ENCODE measurements around the gene LMTK2.

The LMTK2 gene

GRCh38 chr7:98231493-98232262 is 125.0 kb downstream of the LMTK2 start:
- in situ Hi-C loops (cut with MboI; ENCODE audit: low sequenced_read_pairs): no loop called here

DNA sequence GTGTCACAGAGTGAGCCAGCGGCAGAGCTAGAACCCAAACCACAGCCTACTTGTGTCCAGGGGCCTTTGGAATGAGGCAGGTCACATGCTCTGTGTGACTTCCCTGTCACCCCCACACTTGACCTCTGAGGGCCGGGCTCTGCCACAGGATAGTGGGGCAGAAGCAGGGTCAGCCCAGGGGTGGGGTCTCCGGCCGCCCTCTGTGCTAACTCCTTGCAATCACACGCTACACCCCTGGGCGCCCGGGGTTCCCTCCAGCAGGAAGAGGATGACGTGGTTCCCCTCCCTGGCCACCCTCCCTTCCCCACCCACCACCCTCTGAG is 125.6 kb downstream of the LMTK2 start:
- in situ Hi-C loops (cut with MboI; ENCODE audit: low sequenced_read_pairs): no loop called here

DNA sequence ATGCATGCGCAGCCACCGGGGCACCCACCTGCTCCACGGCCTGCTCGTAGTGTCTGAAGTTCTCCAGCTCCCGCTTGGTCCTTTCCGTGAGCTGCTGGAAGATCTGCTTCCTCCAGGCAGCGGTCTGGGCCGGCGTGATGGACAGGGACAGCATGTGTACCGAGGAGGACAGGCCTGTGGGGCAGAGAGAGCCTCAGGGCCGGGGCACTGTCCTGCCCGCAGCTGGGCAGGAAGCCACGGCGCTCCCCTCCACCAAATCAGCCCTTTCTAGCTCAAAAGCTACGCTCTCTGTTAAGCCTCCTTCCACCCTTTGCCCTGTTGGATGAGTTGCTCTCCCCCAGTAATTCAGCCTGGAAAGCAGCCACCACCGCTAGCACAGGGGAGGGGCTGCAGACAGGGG is 126.1 kb downstream of the LMTK2 start:
- in situ Hi-C loops (cut with MboI; ENCODE audit: low sequenced_read_pairs): no loop called here

DNA sequence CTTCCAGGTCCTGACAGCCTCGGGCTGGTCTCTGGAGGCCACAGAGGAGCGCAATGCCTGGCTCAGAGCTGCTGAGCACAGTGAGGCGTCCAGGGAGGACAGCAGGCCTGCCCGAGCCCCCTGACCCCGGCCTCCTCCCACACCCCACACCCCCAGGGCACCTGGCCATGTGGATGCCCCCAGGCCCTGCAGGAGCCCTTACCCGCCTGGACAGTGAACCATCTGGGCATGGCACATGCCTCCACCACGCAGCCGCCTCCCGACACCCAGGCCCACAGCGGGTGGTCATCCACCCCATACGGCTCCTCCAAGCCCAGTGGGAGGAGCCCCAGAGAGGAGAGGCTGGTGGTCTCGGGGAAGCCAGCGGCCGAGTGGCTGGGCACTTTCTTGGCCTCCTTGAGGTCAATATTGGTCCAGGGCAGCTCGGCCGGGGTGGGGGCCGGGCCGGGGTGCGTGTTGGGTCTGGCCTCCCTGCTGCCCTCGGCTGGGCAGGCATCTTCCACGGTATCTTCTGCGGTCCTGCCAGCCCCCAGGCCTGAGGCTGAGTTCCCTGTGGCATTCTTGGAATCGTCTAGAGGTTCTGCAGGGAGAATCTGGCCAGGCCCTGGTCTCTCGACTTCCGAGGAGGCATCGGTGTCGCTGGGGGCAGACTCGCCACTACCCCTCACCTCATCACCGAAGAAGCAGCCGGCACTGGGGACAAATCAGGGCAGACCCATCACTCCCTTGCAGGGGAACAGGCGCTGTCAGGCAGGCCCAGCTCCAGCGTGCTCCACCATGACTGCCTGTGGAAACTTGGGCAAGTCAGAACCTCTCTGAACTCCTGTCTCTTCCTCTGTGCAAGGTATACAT is 126.8 kb downstream of the LMTK2 start:
- in situ Hi-C loops (cut with MboI; ENCODE audit: low sequenced_read_pairs): no loop called here

DNA sequence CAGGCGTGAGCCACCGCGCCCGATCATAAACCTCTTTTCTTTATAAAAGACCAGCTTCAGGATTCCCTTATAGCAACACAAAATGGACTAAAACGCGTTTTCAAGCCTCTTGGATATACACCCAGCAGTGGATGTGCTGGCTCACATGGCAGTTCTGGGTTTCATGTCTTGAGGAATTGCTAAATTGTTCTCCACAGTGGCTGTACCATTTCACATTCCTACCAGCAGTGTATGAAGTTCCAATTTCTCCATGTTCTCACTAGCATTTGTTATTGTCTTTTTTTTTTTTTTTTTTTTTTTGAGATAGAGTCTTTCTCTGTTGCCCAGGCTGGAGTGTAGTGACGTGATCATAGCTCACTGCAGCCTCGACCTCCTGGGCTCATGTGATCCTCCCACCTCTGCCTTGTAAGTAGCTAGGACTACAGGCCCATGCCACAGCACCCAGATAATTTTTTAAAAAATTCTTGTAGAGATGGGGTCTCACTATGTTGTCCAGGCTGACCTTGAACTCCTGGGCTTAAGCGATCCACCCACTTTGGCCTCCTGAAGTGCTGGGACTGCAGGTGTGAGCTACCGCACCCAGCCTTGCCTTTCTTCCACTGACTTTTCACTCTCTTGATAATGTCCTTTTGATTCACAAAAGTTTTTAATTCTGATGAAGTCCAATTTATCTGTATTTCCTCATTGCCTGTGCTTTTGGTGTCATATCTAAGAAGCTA is 127.9 kb downstream of the LMTK2 start:
- in situ Hi-C loops (cut with MboI; ENCODE audit: low sequenced_read_pairs): no loop called here

GRCh38 chr7:98235901-98236300 is 129.2 kb downstream of the LMTK2 start:
- in situ Hi-C loops (cut with MboI; ENCODE audit: low sequenced_read_pairs): no loop called here

GRCh38 chr7:98236355-98237185 is 129.9 kb downstream of the LMTK2 start:
- in situ Hi-C loops (cut with MboI; ENCODE audit: low sequenced_read_pairs): no loop called here

GRCh38 chr7:98238076-98238475 is 131.4 kb downstream of the LMTK2 start:
- in situ Hi-C loops (cut with MboI; ENCODE audit: low sequenced_read_pairs): no loop called here

- in situ Hi-C loops (cut with MboI; ENCODE audit: low sequenced_read_pairs): no loop called here
Measured at GRCh38 chr7:98238976-98239375, 132.3 kb downstream of the LMTK2 start.

- in situ Hi-C loops (cut with MboI; ENCODE audit: low sequenced_read_pairs): no loop called here
Measured at GRCh38 chr7:98240961-98241673, 134.5 kb downstream of the LMTK2 start.

- in situ Hi-C loops (cut with MboI; ENCODE audit: low sequenced_read_pairs): no loop called here
Measured at GRCh38 chr7:98241674-98242241, 135.1 kb downstream of the LMTK2 start.

GRCh38 chr7:98242342-98242741 is 135.7 kb downstream of the LMTK2 start:
- in situ Hi-C loops (cut with MboI; ENCODE audit: low sequenced_read_pairs): no loop called here

GRCh38 chr7:98242934-98243333 is 136.3 kb downstream of the LMTK2 start:
- in situ Hi-C loops (cut with MboI; ENCODE audit: low sequenced_read_pairs): no loop called here

- in situ Hi-C loops (cut with MboI; ENCODE audit: low sequenced_read_pairs): no loop called here
Measured at GRCh38 chr7:98244871-98245270, 138.2 kb downstream of the LMTK2 start.

DNA sequence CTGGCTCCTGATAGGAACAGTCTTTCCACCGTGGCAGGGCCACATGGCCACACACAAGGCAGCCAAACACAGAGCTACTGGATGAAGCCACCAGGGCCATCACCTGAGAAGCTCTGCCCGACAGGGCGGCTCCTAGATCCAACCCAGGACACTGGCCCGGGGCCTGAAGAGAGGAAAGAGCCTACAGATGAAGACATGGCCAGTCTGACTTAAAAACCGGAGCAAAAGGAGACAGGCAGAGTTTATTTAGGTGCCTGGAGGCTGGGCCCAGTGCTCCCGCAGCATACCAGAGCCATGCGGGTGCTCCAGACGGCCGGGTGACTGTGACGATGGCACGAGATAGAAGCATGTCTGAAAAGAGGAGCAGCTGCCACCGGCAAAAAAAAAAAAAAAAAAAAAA is 141.5 kb downstream of the LMTK2 start:
- in situ Hi-C loops (cut with MboI; ENCODE audit: low sequenced_read_pairs): no loop called here

DNA sequence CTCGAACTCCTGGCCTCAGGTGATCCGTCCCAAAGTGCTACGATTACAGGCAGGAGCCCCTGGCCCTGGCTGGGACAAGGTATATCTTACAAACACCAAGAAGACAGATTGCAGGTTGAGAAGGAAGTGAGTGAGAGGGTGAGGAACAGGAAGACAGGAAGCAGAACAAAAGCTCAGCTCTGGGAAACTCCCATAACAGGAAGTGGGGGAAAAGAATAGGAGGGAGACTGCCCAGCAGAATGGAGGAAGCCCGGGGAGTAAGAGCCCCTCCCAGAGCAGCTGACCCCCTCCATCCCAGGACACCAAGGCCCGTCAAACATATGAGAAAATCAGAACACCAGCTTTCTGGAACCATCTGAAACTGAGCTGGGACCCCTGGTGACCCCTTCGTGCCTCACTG is 142.4 kb downstream of the LMTK2 start:
- in situ Hi-C loops (cut with MboI; ENCODE audit: low sequenced_read_pairs): no loop called here

DNA sequence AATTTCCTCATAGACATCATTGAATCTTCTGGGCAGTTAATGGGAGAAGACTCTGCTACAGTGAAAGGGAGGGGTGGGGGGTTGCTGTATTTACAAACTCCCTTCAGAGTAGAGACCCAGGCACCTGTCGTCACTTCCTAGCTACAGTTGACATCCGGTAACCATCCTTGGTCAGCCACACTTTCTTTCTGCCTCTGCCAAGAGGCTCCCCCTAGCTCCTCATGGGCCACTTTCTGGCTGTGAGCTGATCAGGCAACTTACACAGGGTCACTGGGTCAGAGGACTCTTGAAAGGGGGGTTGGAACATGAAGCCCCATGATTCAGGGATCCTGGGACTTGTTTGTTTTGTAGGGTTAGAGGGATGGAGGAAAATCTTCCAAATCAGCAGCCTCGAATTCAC is 144.1 kb downstream of the LMTK2 start:
- in situ Hi-C loops (cut with MboI; ENCODE audit: low sequenced_read_pairs): no loop called here

DNA sequence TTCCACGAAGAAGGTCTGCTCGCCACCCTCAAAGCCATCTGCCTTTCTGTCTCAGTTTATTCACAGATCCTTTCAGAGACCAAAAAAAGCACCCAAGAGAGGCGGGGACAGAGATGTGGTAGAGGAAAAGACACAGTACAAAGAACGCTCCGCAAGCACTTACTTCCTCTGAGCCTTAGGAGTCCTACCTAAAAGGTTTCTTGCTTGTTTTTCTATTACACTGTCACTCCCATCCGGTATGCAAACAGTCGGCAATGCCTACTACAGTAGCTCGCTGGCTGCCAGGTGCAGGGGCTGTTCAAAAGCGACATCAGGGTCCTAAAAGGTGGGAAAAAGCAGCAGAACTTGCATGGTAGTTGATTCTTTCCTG is 144.6 kb downstream of the LMTK2 start:
- in situ Hi-C loops (cut with MboI; ENCODE audit: low sequenced_read_pairs): no loop called here

- in situ Hi-C loops (cut with MboI; ENCODE audit: low sequenced_read_pairs): no loop called here
Measured at GRCh38 chr7:98251601-98252424, 145.2 kb downstream of the LMTK2 start, which contains the start of gene TECPR1. Gene TECPR1 (minus strand): TSS chr7:98252232. CDS start chr7:98246146, 6,086 bp downstream.
